ENCODE data around the gene OR51B5.
"Not testable (repeated sequence)": the region's sequence is repeated elsewhere in the genome, so short reads cannot be mapped to it uniquely, and the experiment has no call there.

OR51B5 gene, protein sequence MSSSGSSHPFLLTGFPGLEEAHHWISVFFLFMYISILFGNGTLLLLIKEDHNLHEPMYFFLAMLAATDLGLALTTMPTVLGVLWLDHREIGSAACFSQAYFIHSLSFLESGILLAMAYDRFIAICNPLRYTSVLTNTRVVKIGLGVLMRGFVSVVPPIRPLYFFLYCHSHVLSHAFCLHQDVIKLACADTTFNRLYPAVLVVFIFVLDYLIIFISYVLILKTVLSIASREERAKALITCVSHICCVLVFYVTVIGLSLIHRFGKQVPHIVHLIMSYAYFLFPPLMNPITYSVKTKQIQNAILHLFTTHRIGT

DNA sequence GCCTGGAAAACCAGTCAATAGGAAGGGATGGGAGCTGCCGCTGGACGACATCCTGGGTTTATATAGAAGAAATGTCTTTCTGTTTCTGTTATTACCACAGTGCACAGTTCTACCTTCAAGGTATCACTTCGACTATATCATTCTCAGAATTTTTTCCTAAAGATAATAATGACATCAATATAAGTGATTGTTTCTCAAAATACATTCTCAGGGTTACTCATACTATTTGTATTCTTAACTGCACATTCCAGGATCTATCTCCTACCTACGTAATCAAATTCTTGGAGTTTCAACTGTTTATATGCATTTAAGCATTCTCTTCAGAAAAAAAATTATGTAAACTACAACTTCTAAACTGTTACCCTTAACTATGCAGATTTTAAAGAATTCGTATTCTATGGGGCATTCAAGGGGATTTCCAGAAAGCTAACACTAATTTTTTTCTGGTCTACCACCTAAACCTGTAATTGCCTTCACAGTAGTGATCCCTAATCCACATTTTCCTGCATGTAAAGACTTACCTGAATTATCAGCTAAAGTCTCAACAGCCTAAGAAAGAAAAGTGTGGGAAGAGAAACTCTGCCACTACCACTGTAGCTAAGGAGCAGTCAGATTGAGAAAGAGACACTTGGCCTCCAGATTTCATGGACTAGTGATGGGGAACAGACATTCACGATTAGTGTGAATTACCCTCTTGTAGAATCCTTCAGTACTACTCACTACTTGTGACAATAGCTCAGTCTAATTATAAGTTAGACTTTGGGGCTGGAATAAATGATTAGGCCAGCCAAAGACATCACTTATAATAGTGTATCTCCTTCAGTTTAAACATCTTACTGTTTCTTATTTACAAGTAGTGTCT, at the start of gene OR51B5:
OR51B5 (minus strand) TSS at position 51 of the 862 bp plus-strand sequence; CDS start at position 51, 0 bp downstream.
- DNase-seq (ENCODE audit: low spot score) = no peak

DNA sequence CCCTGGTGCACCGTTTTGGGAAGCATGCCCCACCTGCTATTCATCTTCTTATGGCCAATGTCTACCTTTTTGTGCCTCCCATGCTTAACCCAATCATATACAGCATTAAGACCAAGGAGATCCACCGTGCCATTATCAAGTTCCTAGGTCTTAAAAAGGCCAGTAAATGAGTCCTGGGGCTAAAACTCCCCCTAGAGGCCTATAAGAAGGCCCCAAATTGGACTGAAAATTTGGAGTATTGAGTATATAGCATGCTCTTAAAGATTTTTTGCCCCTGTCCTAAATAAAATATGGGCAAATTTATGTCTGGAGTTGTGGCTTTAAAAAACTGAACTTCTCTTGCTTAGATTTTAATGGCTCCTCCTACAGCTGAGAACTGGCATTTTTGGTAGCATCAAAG, 46.9 kb upstream of the OR51B5 start:
- no peak for DNase-seq (ENCODE audit: low spot score)

DNA sequence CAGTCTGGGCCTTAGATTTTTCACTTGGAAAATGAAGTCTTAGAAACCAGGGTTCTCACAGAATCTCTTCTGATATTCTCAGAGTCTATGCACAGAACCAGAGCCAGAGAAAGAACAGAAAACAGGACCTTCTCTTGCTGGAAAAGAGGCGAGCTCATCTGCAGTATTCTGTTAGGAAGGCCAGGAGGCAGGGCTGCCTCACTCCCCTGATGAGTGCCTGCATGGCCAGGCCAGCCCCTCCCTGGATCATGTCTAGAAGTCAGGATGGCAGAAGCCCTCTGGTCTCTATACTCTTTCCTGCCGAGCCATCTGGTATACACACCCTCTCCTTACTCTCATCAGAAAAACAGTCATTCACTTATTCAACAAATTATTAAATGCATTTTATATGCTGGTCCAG, 41.0 kb upstream of the OR51B5 start:
- no peak for DNase-seq (ENCODE audit: low spot score)

DNA sequence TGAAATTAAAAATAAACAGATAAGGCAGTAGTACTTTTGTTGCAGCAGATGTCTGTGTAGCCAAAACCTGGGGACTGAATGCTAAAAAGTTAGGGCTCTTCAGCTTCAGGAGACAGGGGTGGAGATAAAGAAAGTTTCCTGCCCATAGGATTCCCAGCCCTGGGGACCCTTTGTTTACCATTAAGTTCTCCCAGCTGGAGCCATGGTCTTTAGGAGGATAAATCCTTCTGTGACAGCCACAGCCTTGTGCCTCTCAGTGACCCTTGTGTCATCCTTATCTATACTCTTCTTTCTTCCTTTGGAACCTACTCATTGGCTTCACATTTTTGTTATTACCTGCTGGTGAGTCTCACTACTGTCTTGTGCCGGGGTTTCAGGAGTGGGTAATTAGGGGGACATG, 40.3 kb upstream of the OR51B5 start, which contains the start of gene OR51M1:
OR51M1 (plus strand) TSS at position 237 of the 400 bp plus-strand sequence. CDS start 5,587 bp downstream, outside the sequence.
- no peak for DNase-seq (ENCODE audit: low spot score)

DNA sequence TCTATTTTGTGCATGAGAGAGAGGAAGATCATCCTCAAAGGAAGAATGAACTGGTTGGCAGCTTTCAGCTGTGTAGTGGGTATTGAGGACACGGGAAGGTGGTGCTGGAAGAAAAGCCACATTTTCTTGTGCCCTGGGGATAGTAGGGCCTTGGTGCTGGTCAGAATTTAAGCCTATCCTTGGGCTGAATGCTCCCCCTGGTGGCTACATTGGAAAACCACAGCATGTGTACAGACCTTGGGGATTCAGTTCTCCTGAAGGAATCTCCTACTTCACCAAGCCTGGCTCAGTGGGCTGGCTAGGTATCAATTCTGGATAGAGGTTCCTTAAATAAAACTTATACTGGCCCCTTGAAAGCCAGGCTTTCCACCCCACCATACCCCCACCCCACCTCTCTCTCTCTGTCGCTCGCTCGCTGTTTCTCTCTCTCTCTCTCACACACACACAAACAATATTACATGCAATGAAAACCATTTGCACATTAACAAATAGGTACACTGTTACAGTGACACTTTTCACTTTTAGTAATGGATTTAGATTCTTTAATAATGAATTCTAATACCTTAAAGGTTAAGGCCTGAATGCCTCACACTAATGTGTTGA, 37.5 kb upstream of the OR51B5 start:
- DNase-seq (ENCODE audit: low spot score) = peak; percentile 86

DNA sequence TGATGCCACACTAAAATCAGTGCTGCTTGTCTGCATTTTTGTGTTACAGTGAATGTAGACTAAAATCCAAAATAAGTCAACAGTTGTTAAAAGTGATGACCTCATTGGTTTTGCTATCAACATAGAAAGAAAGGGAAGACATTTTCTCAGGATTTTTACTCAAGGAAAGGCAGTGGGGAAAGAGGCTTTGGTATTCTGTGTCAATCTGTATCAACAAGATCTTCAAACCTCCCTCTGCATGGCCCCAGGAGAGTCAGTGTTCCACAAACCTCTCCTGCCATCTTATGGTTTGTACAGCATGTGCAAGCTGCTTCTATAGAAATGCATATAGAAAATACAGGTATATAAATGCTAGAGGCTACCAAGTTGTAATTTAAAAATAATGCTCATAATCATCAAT, 26.5 kb upstream of the OR51B5 start:
- peak; percentile 85 for DNase-seq (ENCODE audit: low spot score)

DNA sequence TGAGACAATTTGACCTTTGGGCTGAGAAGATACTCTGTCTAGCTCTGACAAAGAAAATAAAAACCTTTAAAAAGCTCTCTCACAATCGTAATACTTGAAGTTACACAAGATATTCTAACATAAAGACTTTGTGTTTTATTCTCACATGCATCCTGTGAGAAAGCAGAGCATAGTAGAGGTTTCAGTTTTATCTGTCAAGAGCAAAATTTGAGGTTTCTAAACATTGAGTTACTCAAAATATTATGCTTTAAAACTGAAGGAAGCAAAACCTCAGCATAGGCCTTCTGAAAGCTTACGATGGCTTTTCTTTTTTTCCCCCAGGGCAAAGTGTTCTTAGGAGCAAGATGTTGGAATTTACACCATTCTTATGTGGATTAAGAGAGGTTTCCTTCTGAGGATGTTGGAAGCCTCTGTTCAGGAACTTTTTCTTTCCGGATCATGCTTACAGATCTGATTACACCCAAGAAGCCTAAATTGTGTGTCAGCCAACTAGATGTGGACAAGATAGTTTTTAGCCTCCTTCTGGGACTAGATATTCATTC, 25.2 kb upstream of the OR51B5 start:
- peak; percentile 11 for DNase-seq (ENCODE audit: low spot score)

DNA sequence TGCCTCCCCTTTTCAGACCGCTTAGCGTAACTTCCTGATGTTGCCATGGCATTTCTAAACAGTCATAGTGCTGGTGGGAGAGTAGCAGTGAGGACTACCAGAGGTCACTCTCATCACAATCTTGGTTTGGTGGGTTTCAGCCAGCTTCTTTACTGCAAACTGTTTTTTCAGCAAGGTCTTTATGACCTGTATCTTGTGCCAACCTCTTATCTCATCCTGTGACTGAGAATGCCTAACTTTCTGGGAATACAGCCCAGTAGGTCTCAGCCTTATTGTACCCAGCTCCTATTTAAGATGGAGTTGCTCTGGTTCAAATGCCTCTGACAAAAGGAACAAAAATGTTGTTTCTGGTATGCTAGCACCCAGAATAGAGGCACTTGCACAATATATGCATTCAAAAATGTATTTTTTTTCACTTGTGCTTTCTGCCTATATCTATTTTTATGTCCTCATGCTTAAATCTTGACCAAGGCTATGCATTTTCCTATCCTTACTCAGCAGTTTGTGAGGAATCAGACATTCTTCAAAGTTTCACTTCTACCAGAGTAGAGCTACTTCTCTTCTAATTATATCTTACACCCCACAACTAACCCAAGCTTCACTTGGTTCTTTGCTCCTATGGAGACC, 24.2 kb upstream of the OR51B5 start:
- no peak for DNase-seq (ENCODE audit: low spot score)

DNA sequence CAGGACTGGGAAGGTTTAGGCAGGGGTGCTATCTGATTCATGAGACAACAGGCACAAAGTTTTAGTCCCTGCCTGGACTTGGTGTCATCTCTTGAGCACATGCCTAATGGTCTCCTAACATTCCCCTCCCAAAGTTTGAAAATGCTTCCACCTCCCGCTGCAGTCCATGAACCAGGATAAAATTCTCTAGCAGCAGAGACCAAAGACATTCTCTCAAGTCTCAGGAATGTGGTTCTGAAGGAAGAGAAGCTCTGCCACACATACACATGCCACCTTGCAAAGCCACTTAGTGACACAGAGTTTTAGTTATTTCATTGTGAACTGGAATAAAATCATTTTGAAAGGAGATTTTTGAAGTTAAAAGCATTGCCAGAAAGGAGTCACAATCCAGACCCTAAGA, 23.5 kb upstream of the OR51B5 start:
- no peak for DNase-seq (ENCODE audit: low spot score)

DNA sequence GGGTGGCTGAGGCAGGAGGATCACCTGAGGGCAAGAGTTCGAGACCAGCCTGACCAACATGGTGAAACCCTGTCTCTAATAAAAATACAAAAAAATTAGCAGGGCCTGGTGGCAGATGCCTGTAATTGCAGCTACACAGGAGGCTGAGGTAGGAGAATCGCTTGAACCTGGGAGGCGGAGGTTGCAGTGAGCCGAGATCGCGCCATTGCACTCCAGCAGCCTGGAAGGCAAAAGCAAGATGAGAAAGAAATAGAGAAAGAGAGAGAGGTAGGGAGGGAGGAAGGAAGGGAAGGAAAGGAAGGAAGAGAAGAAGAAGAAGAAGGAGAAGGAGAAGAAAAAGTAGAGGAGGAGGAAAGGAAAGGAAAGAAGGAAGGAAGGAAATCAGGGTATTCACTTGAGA, 23.0 kb upstream of the OR51B5 start:
- DNase-seq (ENCODE audit: low spot score) = not testable (repeated sequence)

DNA sequence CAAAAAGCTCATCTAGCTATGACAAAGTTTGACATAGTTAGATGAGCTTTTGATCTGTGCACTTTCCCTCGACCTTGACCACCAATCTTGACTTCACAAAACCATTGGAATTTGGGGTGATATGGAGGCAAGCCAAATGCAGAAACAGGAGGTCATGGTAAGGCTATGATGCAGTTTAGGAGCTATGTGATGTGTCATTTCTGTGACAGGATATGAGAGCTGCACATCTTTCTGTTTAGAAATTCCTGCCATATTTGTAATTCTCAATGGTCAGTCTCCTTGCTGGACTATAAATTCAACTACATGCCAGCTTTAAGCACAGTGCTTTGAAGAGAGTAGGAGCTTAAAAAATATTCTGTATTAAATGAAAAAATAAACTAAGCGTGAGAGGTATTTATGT, 20.9 kb upstream of the OR51B5 start:
- DNase-seq (ENCODE audit: low spot score) = no peak

DNA sequence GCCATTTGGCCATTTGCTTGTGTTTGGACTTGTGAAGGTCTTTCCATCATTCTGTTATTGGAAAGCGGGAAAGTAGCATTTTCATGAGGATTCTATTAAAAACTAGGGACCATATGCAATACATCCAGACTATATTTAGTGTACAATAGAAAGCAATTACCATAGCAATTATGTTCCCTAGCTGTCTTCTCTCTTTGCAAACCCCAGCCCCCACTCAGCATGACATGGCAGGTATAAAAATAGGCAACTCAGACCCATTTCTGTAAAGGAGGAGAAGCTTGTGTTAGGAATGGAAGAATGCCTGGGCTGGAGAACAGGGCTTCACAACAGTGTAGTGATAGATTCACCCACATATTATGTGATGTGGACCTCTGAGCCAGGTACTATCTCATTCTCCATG, 20.4 kb upstream of the OR51B5 start:
- no peak for DNase-seq (ENCODE audit: low spot score)

DNA sequence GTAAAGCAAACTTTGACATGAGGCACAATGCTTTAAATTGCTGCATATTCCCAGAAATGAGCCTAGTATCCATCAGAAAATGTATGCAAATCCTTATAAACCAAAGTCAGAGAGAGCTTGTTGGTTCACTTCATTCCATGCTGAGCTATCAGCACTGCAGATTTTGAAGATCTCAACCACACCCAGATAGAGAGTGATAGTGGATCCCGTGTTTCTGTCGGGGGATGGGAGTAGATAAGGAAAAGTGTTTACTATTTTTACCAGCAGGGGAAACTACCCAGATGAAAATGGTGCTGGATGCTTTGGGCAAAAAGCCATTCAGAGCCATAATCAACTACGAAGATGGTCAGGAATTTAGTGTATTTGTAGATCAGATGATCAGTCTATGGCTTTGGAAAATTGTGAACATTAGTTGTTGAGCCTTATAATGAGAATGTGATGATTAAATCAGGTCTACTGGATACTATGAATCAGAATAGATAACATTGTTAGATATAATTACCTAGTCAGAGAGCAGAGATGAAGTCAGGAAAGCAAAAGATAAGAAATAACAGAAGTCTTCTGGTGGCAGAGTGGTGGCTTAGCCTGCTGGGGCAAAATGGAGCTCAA, 18.8 kb upstream of the OR51B5 start:
- no peak for DNase-seq (ENCODE audit: low spot score)

DNA sequence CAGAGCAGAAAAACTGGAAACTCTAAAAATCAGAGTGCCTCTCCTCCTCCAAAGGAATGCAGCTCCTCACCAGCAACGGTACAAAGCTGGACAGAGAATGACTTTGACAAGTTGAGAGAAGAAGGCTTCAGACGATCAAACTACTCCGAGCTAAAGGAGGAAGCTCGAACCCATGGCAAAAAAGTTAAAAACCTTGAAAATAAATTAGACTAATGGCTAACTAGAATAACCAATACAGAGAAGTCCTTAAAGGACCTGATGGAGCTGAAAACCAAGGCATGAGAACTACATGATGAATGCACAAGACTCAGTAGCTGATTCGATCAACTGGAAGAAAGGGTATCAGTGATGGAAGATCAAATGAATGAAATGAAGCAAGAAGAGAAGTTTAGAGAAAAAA, 12.7 kb upstream of the OR51B5 start:
- not testable (repeated sequence) for DNase-seq (ENCODE audit: low spot score)

DNA sequence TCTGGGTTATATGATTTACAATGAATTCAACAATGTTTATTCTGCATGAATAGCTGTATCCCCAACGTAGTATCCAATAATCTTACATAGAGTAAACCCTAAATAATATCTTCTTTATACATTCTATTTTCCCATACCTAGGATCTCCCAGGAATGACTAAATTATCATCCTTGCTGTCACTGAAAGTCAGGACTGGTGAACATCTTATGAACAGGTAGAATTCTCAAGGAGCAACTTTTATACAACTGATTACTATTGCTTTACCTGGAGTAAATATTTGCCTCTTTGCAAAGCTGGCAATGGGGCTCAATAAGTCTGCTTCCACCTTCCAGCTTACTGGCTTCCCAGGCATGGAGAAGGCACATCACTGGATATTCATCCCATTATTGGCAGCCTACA, 7.9 kb upstream of the OR51B5 start, which contains the start of gene OR51B6:
OR51B6 (plus strand) TSS at position 301 of the 400 bp plus-strand sequence; CDS start at position 301, 0 bp downstream.
- DNase-seq (ENCODE audit: low spot score) = no peak

DNA sequence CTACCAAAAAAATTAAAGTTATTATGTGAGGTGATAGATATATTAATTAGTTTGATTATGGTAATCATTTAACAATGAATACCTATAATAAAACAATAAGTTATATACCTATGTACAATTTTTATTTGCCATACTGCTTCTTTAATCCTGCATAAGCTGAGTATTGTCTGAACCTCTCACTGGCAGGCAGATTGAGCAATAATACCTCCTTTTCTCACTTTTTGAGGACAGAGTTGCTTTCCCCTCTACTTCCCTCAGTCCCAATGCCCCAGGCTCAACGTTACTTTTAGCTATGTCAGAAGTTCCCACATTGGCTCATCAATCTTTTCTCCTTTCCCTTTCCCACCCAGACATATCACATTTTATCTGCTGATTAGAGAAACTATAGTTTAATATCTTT, 6.2 kb upstream of the OR51B5 start:
- DNase-seq (ENCODE audit: low spot score) = no peak

DNA sequence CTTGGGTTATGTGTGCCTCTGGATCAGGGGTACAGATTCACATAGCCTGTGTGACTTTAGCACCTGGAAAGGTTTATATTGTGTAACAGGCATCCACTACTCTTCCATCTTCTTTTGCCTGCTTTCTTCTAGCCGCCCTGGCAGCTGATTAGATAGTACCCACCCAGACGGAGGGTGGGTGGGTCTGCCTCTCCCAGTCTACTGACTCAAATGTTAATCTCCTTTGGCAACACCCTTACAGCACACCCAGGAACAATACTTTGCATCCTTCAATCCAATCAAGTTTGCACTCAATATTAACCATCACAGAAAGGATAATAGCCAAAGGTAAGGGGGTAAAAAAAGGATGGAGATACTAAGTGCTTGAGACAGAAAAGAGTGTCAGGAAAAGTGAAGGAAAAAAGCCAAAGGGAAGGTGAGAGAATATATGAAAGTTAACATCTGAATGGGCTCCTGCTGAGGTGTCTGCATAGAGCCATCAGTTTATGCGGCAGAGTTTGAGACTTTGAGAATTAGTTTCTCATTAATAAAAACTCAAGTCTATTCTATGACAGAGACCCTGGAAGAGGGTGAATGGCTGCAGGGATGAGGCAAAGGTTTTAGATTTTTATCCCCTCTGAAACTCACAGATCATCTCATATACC, 5.3 kb upstream of the OR51B5 start:
- peak; percentile 51 for DNase-seq (ENCODE audit: low spot score)

DNA sequence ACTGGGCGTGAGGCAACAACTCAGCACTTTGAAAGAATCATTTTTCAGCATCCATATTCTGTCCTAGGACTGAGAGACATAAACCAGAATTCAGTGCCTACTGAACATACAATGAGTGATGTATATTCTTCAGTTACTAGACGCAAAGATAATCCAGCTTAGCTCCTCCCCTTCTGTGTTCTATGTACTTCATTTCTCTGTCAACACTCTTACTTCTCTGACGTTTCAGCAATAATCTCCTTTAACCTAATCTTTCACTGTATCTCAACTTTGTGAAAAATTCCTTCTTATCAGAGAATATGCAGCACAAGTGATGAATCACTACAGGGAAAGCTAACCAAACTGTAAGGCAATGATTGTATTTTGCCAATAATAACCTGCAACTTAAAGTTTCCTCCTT, 2.5 kb upstream of the OR51B5 start:
- no peak for DNase-seq (ENCODE audit: low spot score)

DNA sequence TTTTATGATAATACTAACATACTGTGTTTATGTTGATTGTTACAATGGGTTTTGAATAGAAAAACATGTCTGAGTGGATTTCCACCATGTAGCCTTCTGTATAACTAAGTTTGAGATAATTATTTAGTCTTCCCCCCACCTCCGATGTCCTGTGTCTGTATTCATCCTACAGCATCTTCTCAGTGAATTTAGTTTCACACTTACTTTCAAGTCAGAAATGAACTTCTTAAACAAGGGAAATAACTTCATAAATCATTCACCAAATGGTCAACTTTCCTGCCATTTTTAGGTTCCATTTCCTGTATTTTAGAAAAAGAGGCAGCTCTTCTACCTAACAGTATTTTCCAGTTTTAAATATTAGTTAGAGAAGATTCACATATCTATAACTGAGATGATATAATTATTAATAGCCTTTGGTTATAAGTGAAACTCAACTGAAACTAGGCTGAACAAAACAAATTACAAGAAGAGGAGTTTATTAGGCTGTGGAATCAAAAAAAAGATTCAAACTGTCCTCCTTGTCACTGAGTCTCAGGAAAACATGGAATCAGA, 3.5 kb downstream of the OR51B5 start:
- no peak for DNase-seq (ENCODE audit: low spot score)

DNA sequence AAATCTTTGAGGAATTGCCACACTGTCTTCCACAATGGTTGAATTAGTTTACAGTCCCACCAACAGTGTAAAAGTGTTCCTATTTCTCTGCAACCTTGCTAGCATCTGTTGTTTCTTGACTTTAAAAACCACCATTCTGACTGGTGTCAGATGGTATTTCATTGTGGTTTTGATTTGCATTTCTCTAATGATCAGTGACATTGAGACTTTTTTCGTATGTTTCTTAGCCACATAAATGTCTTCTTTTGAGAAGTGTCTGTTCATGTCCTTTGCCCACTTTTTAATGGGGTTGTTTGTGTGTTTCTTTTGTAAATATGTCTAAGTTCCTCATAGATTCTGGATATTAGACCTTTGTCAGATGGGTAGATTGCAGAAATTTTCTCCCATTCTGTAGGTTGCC, 6.1 kb downstream of the OR51B5 start:
- not testable (repeated sequence) for DNase-seq (ENCODE audit: low spot score)

DNA sequence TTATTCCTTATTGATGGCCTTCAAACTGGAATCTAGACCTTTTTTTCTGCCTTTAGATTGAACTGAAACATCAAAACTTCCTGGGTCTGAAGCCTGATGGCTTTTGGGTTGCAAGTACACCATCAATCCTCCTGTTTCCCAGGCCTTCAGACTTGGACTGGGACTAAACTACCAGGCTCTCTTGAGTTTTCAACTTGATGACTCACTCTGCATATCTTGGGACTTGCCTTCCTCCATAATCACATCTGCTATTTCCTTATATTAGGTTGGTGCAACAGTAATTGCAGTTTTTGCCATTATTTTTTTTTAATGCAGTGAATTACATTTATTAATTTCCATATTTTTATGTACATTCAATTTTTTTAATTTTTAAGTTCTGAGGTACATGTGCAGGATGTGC, 7.0 kb downstream of the OR51B5 start:
- no peak for DNase-seq (ENCODE audit: low spot score)
